ENCODE data around the gene MRGPRG.
"Not testable (repeated sequence)": the region's sequence is repeated elsewhere in the genome, so short reads cannot be mapped to it uniquely, and the experiment has no call there.

MRGPRG gene, protein sequence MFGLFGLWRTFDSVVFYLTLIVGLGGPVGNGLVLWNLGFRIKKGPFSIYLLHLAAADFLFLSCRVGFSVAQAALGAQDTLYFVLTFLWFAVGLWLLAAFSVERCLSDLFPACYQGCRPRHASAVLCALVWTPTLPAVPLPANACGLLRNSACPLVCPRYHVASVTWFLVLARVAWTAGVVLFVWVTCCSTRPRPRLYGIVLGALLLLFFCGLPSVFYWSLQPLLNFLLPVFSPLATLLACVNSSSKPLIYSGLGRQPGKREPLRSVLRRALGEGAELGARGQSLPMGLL

DNA sequence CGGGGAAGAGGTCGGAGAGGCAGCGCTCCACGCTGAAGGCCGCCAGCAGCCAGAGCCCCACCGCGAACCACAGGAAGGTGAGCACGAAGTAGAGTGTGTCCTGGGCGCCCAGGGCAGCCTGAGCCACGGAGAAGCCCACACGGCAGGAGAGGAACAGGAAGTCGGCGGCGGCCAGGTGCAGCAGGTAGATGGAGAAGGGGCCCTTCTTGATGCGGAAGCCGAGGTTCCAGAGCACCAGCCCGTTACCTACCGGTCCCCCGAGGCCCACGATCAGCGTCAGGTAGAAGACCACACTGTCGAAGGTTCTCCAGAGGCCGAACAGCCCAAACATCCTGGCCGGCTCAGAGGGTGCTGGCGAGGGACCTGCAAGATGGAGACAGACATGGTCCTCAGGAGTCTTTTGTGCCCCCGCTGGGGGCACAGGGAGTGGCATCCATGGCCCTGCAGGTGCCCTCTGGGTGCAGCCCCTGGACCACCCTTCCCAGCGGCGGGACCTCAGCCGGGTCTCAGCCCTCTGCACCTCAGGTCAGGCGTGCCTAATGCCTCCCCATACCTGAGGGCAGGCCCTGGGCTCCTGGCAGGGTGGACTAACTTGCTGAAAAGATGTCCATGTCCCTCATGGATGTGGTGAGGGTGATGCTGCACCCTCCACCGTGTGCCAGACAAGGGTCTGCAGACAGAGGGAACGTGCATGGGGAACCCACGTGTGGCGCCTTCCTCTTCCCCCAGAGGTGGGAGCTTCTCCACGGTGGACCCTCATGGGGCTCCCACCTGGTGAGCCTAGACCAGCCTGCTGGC, at the start of gene MRGPRG:
Gene MRGPRG (minus strand): TSS at position 331 of the 798 bp plus-strand sequence. CDS start 0 bp downstream, at position 331.
- H4K20me1 ChIP-seq (ENCODE audit: insufficient read depth, low read length), result no peaks in the 10 kb centered on the region
- no peak within 1 kb of the TSS for H3K9ac ChIP-seq (ENCODE audit: low read length)
- TF ChIP-seq, protein P1, sequence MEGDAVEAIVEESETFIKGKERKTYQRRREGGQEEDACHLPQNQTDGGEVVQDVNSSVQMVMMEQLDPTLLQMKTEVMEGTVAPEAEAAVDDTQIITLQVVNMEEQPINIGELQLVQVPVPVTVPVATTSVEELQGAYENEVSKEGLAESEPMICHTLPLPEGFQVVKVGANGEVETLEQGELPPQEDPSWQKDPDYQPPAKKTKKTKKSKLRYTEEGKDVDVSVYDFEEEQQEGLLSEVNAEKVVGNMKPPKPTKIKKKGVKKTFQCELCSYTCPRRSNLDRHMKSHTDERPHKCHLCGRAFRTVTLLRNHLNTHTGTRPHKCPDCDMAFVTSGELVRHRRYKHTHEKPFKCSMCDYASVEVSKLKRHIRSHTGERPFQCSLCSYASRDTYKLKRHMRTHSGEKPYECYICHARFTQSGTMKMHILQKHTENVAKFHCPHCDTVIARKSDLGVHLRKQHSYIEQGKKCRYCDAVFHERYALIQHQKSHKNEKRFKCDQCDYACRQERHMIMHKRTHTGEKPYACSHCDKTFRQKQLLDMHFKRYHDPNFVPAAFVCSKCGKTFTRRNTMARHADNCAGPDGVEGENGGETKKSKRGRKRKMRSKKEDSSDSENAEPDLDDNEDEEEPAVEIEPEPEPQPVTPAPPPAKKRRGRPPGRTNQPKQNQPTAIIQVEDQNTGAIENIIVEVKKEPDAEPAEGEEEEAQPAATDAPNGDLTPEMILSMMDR (IDR thresholded peaks at IDR 0.05; ENCODE audit: low read length), result no peak
- TF ChIP-seq EZH2 (IDR thresholded peaks at IDR 0.05; ENCODE audit: borderline replicate concordance, low read length), result no peak
- no peaks in the 10 kb centered on the region for H3K36me3 ChIP-seq (ENCODE audit: insufficient read depth, low read length)
- H3K79me2 ChIP-seq (ENCODE audit: insufficient read depth, low read length), result no peaks in the 10 kb centered on the region
- H3K27ac ChIP-seq (ENCODE audit: low read depth, low read length, poor library complexity, severe bottlenecking), result no peak within 1 kb of the TSS
- peaks cover 7% of the 10 kb centered on the region for H3K4me1 ChIP-seq (ENCODE audit: insufficient read depth, low read length, severe bottlenecking)
- H2AFZ ChIP-seq (ENCODE audit: low read length), result no peak within 1 kb of the TSS
- H3K9me3 ChIP-seq (ENCODE audit: low read length), result no peaks in the 10 kb centered on the region
- H3K9me2 ChIP-seq (ENCODE audit: low read depth, low read length), result no peaks in the 10 kb centered on the region
- H3F3A ChIP-seq (ENCODE audit: insufficient read depth, low read length), result no peaks in the 10 kb centered on the region
- no peaks in the 10 kb centered on the region for H3K27me3 ChIP-seq (ENCODE audit: insufficient read depth, low read length)
- no peak within 1 kb of the TSS for H3K4me2 ChIP-seq (ENCODE audit: low read length)
- no peak within 1 kb of the TSS for H3K4me3 ChIP-seq (ENCODE audit: low read depth, low read length, poor library complexity, severe bottlenecking)

DNA sequence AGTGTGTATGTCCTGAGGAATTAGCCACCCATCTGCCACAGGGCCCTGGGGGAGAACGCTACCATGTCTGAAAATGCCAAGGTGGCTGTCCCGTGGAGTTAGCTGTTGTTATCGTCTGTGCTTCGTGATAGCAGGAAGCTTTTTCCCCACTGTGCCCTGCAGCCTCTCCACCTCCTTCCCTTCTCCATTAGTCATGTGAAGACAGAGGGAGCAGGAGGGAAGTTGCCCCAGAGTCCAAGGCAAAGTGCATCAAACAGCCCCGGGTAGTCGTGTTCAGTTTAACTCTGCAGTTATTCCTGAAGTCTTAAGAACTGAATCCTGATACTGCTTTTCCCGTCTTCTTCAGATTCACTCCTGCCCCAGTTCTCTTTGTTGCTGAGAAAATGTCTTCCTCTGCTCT, 43.9 kb upstream of the MRGPRG start:
- not testable (repeated sequence) for H2AFZ ChIP-seq (ENCODE audit: low read length); H3K9ac ChIP-seq (ENCODE audit: low read length); H3K4me1 ChIP-seq (ENCODE audit: insufficient read depth, low read length, severe bottlenecking); H3F3A ChIP-seq (ENCODE audit: insufficient read depth, low read length); H3K36me3 ChIP-seq (ENCODE audit: insufficient read depth, low read length); H3K27me3 ChIP-seq (ENCODE audit: insufficient read depth, low read length); H3K79me2 ChIP-seq (ENCODE audit: insufficient read depth, low read length); H3K4me2 ChIP-seq (ENCODE audit: low read length); H3K9me3 ChIP-seq (ENCODE audit: low read length); H3K9me2 ChIP-seq (ENCODE audit: low read depth, low read length); H3K27ac ChIP-seq (ENCODE audit: low read depth, low read length, poor library complexity, severe bottlenecking); H3K4me3 ChIP-seq (ENCODE audit: low read depth, low read length, poor library complexity, severe bottlenecking); H4K20me1 ChIP-seq (ENCODE audit: insufficient read depth, low read length)

DNA sequence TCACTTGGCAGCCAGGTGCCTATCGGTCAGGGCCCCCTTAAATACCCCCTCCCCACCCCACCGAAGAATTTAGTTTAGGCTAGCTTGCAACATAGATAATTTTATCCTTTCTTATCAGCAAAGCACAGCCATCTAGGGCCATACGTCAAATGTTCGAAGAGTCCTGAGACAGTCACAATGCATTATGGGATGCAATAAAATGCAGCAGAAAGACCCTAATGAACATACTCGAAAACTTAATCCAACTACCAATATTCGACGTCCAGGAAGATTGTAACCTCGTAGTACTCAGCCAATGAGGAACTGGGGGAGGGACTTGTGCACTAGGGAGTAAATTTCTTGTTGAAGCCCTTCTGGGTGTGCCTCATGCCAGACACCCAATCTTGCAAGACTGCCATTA, 43.2 kb upstream of the MRGPRG start:
- H3K36me3 ChIP-seq (ENCODE audit: insufficient read depth, low read length); H2AFZ ChIP-seq (ENCODE audit: low read length); H3F3A ChIP-seq (ENCODE audit: insufficient read depth, low read length); H3K4me1 ChIP-seq (ENCODE audit: insufficient read depth, low read length, severe bottlenecking); H3K9me3 ChIP-seq (ENCODE audit: low read length); H3K79me2 ChIP-seq (ENCODE audit: insufficient read depth, low read length); H3K27ac ChIP-seq (ENCODE audit: low read depth, low read length, poor library complexity, severe bottlenecking); H3K27me3 ChIP-seq (ENCODE audit: insufficient read depth, low read length); H4K20me1 ChIP-seq (ENCODE audit: insufficient read depth, low read length); H3K4me2 ChIP-seq (ENCODE audit: low read length); H3K9me2 ChIP-seq (ENCODE audit: low read depth, low read length); H3K4me3 ChIP-seq (ENCODE audit: low read depth, low read length, poor library complexity, severe bottlenecking); H3K9ac ChIP-seq (ENCODE audit: low read length): not testable (repeated sequence)

DNA sequence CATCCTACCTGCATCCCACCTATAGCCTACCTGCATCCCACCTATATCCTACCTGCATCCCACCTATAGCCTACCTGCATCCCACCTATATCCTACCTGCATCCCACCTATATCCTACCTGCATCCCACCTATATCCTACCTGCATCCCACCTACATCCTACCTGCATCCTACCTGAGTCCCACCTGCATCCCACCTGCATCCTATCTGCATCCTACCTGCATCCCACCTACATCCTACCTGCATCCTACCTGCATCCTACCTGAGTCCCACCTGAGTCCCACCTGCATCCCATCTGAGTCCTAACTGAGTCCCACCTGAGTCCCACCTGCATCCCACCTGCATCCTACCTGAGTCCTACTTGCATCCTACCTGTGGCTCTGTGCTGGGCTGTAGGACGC, 38.9 kb upstream of the MRGPRG start:
- not testable (repeated sequence) for H3F3A ChIP-seq (ENCODE audit: insufficient read depth, low read length); H3K4me1 ChIP-seq (ENCODE audit: insufficient read depth, low read length, severe bottlenecking); H3K9me3 ChIP-seq (ENCODE audit: low read length); H4K20me1 ChIP-seq (ENCODE audit: insufficient read depth, low read length); H3K79me2 ChIP-seq (ENCODE audit: insufficient read depth, low read length); H3K36me3 ChIP-seq (ENCODE audit: insufficient read depth, low read length); H3K9me2 ChIP-seq (ENCODE audit: low read depth, low read length); H3K27me3 ChIP-seq (ENCODE audit: insufficient read depth, low read length); H3K9ac ChIP-seq (ENCODE audit: low read length); H2AFZ ChIP-seq (ENCODE audit: low read length); H3K4me3 ChIP-seq (ENCODE audit: low read depth, low read length, poor library complexity, severe bottlenecking); H3K27ac ChIP-seq (ENCODE audit: low read depth, low read length, poor library complexity, severe bottlenecking); H3K4me2 ChIP-seq (ENCODE audit: low read length)

DNA sequence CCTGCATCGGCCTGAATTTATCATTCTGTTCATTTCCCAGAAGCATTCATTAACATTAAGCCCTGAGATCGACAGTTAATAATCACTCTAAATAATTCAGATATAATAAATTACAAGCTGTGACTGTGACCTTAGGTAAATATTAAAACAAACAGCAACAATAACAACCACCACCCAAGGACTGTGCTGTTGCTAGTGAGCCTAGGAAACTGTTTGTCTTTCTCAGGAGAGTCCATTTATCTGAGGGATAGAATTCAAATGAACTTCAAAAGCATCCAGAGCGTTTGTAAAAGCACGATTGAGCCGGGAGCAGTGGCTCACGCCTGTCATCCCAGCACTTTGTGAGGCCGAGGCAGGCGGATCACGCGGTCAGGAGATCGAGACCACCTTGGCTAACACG, 36.6 kb upstream of the MRGPRG start:
- H3K4me2 ChIP-seq (ENCODE audit: low read length); H3K27me3 ChIP-seq (ENCODE audit: insufficient read depth, low read length); H3K79me2 ChIP-seq (ENCODE audit: insufficient read depth, low read length); H3K4me3 ChIP-seq (ENCODE audit: low read depth, low read length, poor library complexity, severe bottlenecking); H3F3A ChIP-seq (ENCODE audit: insufficient read depth, low read length); H3K36me3 ChIP-seq (ENCODE audit: insufficient read depth, low read length); H3K9ac ChIP-seq (ENCODE audit: low read length); H2AFZ ChIP-seq (ENCODE audit: low read length); H3K27ac ChIP-seq (ENCODE audit: low read depth, low read length, poor library complexity, severe bottlenecking); H3K9me2 ChIP-seq (ENCODE audit: low read depth, low read length); H3K9me3 ChIP-seq (ENCODE audit: low read length); H4K20me1 ChIP-seq (ENCODE audit: insufficient read depth, low read length); H3K4me1 ChIP-seq (ENCODE audit: insufficient read depth, low read length, severe bottlenecking): not testable (repeated sequence)

DNA sequence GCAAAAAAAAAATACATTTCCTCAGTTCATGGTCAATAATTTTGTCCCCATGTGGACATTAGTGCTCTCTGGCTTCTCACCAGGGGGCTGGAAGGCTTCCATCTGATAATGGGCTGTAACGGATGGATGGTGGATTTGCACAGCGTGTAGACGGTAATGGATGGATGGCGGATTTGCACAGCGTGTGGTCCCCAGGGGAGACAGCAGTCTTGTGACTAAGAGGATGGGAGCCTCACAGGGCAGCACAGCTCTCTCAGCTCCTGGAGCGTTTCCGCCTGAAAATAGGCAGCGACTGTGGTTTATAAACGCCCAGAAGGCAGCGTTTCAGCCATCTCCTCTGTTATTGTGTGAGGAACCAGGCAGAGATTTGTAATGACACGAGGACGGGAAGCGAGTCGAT, 36.2 kb upstream of the MRGPRG start:
- not testable (repeated sequence) for H3K9ac ChIP-seq (ENCODE audit: low read length); H4K20me1 ChIP-seq (ENCODE audit: insufficient read depth, low read length); H3K27ac ChIP-seq (ENCODE audit: low read depth, low read length, poor library complexity, severe bottlenecking); H3K4me1 ChIP-seq (ENCODE audit: insufficient read depth, low read length, severe bottlenecking); H3K79me2 ChIP-seq (ENCODE audit: insufficient read depth, low read length); H3K36me3 ChIP-seq (ENCODE audit: insufficient read depth, low read length); H3K27me3 ChIP-seq (ENCODE audit: insufficient read depth, low read length); H3K4me2 ChIP-seq (ENCODE audit: low read length); H3F3A ChIP-seq (ENCODE audit: insufficient read depth, low read length); H2AFZ ChIP-seq (ENCODE audit: low read length); H3K9me2 ChIP-seq (ENCODE audit: low read depth, low read length); H3K9me3 ChIP-seq (ENCODE audit: low read length); H3K4me3 ChIP-seq (ENCODE audit: low read depth, low read length, poor library complexity, severe bottlenecking)
